OCI-LY1 (cell line): Measurements from ENCODE around the gene PHF20.

Source experiments
- H2AFZ ChIP-seq: fragments of 200-600 bp; sonication (generic), shearing (Covaris generic); 2 replicates; pipeline ENCODE4 v1.6.0; 2014; ENCODE audit warnings: antibody characterized with exemption, mild to moderate bottlenecking, low read length
- H3F3A ChIP-seq: fragments of 200-600 bp; sonication (generic), shearing (Covaris generic); 2 replicates; pipeline ENCODE4 v1.6.0; 2014; ENCODE audit warnings: mild to moderate bottlenecking, antibody characterized with exemption, low read length, moderate library complexity; ENCODE audit not compliant: insufficient read depth
- H3K27ac ChIP-seq: fragments of 200-600 bp; sonication (generic); 2 replicates; pipeline ENCODE4 v1.5.1; 2014; ENCODE audit warnings: low read length, mixed run types, mild to moderate bottlenecking, low read depth; ENCODE audit not compliant: poor library complexity, severe bottlenecking
- H3K27me3 ChIP-seq: fragments of 200-600 bp; sonication (generic); 2 replicates; pipeline ENCODE4 v1.6.0; 2014; ENCODE audit warnings: antibody characterized with exemption, mild to moderate bottlenecking, low read length, moderate library complexity; ENCODE audit not compliant: insufficient read depth
- H3K36me3 ChIP-seq: fragments of 200-600 bp; sonication (generic); 2 replicates; pipeline ENCODE4 v1.6.1; 2014; ENCODE audit warnings: mild to moderate bottlenecking, antibody characterized with exemption, low read length, moderate library complexity, mixed read lengths; ENCODE audit not compliant: insufficient read depth
- H3K4me1 ChIP-seq: fragments of 200-600 bp; sonication (generic); 2 replicates; pipeline ENCODE4 v1.5.1; 2014; ENCODE audit warnings: mild to moderate bottlenecking, low read length, moderate library complexity; ENCODE audit not compliant: insufficient read depth, severe bottlenecking
- H3K4me2 ChIP-seq: fragments of 200-600 bp; sonication (generic), shearing (Covaris generic); 2 replicates; pipeline ENCODE4 v1.6.1; 2014; ENCODE audit warnings: low read length
- H3K4me3 ChIP-seq: fragments of 200-600 bp; sonication (generic); 2 replicates; pipeline ENCODE4 v1.5.1; 2014; ENCODE audit warnings: low read length, low read depth, mild to moderate bottlenecking, mixed read lengths; ENCODE audit not compliant: poor library complexity, severe bottlenecking
- H3K79me2 ChIP-seq: fragments of 200-600 bp; shearing (Covaris generic); 2 replicates; pipeline ENCODE4 v1.6.1; 2016; ENCODE audit warnings: mixed run types, low read length, mixed read lengths; ENCODE audit not compliant: insufficient read depth
- H3K9ac ChIP-seq: fragments of 200-600 bp; sonication (generic), shearing (Covaris generic); 2 replicates; pipeline ENCODE4 v1.6.1; 2014; ENCODE audit warnings: mild to moderate bottlenecking, low read length, mixed read lengths
- H3K9me2 ChIP-seq: fragments of 200-600 bp; sonication (generic), shearing (Covaris generic); 2 replicates; pipeline ENCODE4 v1.6.1; 2014; ENCODE audit warnings: low read depth, mild to moderate bottlenecking, low read length, mixed read lengths
- H3K9me3 ChIP-seq: fragments of 200-600 bp; shearing (Covaris generic); 2 replicates; pipeline ENCODE4 v1.6.1; 2014; ENCODE audit warnings: low read length, mixed read lengths
- H4K20me1 ChIP-seq: fragments of 200-600 bp; sonication (generic), shearing (Covaris generic); 2 replicates; pipeline ENCODE4 v1.6.0; 2016; ENCODE audit warnings: mild to moderate bottlenecking, low read length; ENCODE audit not compliant: insufficient read depth
- CTCF ChIP-seq: fragments of 200-600 bp; sonication (generic), shearing (Covaris generic); IDR thresholded peaks from 2 replicates; pipeline ENCODE4 v1.5.1; 2017; ENCODE audit warnings: mild to moderate bottlenecking, antibody characterized with exemption, low read length, moderate library complexity, mixed read lengths
- EZH2 ChIP-seq: fragments of 200-600 bp; sonication (generic), shearing (Covaris generic); IDR thresholded peaks from 2 replicates; pipeline ENCODE4 v1.8.0; 2017; ENCODE audit warnings: borderline replicate concordance, mixed run types, mild to moderate bottlenecking, antibody characterized with exemption, low read length, moderate library complexity, mixed read lengths

Gene PHF20

DNA sequence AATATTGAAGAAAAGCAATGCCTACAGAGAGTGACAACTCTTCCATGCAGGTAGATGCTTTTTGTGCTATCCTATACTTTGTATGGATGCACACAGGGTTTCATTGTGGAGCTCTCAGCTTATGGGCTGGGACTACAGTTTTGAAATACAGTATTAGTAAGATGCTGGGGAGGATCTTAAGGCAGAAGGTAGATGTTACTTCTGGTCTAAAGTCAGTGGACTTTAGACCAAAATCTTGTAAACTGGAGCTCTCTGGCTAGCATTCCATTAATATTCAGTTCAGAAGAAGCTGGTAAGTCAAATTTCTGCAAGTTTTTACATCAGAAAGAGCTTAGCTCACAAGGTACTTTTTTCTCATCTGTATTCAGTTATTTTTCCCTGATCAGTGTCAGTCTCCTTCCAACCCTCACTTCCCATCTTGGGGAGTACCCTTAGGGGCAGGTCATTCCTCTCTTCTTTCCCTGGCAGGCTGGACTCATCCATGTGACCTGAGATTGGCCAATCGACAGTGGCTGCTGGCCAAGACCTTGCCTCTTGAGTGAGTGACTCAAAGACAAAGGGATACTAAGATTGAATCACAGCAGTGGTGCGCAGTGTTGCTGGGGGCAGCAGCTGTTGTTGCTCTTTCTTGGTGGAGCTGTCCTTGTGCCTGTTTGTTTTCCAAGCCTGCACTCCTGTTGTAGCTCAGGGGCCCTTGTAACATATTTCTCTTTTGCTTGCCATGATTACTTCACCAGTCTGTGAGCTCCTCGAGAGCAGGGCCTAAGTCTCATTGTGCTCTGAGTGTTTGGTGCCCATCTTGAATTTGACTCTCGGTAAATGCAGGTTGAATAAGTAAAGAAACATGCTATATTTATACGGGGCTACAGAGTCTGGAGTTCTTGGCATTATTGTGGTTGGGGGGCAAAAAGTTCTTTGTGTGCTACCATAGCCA is 2.8 kb upstream of the PHF20 start:
- Histone ChIP-seq H4K20me1 (no peaks in the 10 kb centered on the region), H3F3A (0 out of 2 replicates have a peak, but pooled peaks cover 4% of the 10 kb centered on the region), H3K4me3 (no peak overlapping the region), H3K4me2 (peak overlapping the region; percentile 60), H3K27ac (peak overlapping the region; percentile 85), H3K9me3 (no peaks in the 10 kb centered on the region), H3K79me2 (peaks cover 17% of the 10 kb centered on the region), H2AFZ (peak overlapping the region; percentile 84), H3K9ac (peak overlapping the region; percentile 45), H3K36me3 (no peaks in the 10 kb centered on the region), H3K9me2 (no peaks in the 10 kb centered on the region), H3K4me1 (peaks cover 41% of the 10 kb centered on the region), H3K27me3 (no peaks in the 10 kb centered on the region)
- TF ChIP-seq CTCF (no peak), EZH2 (no peak)

DNA sequence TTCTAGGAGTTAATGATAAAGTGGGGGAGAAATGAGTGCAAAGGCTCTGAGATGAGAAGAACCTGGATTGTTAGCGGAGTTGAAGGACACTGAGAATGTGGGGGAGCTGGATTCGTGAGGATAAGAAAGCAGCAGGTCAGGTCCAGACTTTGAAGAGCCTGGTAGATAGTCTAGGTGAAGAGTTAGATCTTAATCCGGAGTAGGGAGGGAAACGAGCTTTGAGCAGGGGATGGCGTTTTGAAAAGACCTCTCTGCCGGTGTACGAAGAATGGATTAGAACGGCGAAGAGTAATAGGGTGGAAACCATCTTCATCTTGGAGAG is 487 bp upstream of the PHF20 start:
- Histone ChIP-seq H3K4me3 (peak overlapping the region; percentile 87), H2AFZ (peak overlapping the region; percentile 16; the same call in 1 of the 2 replicates), H3K79me2 (peaks cover 35% of the 10 kb centered on the region), H3K27me3 (no peaks in the 10 kb centered on the region), H3F3A (0 out of 2 replicates have a peak, but pooled peaks cover 4% of the 10 kb centered on the region), H3K36me3 (peaks cover 9% of the 10 kb centered on the region; the same call in 1 of the 2 replicates), H3K27ac (peak overlapping the region; percentile 9), H3K4me2 (peak overlapping the region; percentile 13; the same call in 1 of the 2 replicates), H3K9me3 (no peaks in the 10 kb centered on the region), H3K4me1 (peaks cover 62% of the 10 kb centered on the region), H3K9me2 (no peaks in the 10 kb centered on the region), H4K20me1 (no peaks in the 10 kb centered on the region), H3K9ac (no peak overlapping the region)
- TF ChIP-seq CTCF (no peak), EZH2 (no peak)

- Histone ChIP-seq H3K79me2 (peaks cover 42% of the 10 kb centered on the region), H3K9me3 (no peaks in the 10 kb centered on the region), H3K4me2 (peak overlapping the region; percentile 98), H3K4me1 (peaks cover 68% of the 10 kb centered on the region), H3K9me2 (no peaks in the 10 kb centered on the region), H3K27me3 (no peaks in the 10 kb centered on the region), H3K36me3 (peaks cover 9% of the 10 kb centered on the region; the same call in 1 of the 2 replicates), H3K9ac (peak overlapping the region; percentile 87), H3K27ac (peak overlapping the region; percentile 52), H3K4me3 (peak overlapping the region; percentile 87), H4K20me1 (no peaks in the 10 kb centered on the region), H3F3A (0 out of 2 replicates have a peak, but pooled peaks cover 4% of the 10 kb centered on the region), H2AFZ (no peak overlapping the region)
- TF ChIP-seq EZH2 (no peak), CTCF (no peak)
Measured at GRCh38 chr20:35772563-35773058, 796 bp downstream of the PHF20 start.
